Spleen (tissue), 11 donors: Measurements from ENCODE around the gene EMX2. TPM values are rescaled to one million over a fixed set of nuclear protein-coding genes. Genes with fewer than 3 reads are reported as not detected.

Experiments used
- DNase-seq: peaks from one replicate; pipeline ENCODE4 v3.0.0-alpha.2; 2020
- H3K27ac ChIP-seq, 8 donors: fragments of 200-600 bp; sonication (generic) in 7 of 8; 1 replicate in 4 of 8; 2 replicates in 4 of 8; pipeline versions ENCODE4 v1.5.0 to v1.8.0; 2016 to 2021; ENCODE audit warnings: inconsistent platforms in 4 of 8, mild to moderate bottlenecking in 4 of 8, moderate library complexity in 1 of 8
- H3K27me3 ChIP-seq, 7 donors: fragments of 200-600 bp; sonication (generic) in 6 of 7; replicated peaks in 1 of 7; 1 replicate in 4 of 7; 2 replicates in 3 of 7; pipeline versions ENCODE4 v1.5.0 to v1.8.0; 2016 to 2021; ENCODE audit warnings: inconsistent platforms in 3 of 7, mild to moderate bottlenecking in 1 of 7
- H3K36me3 ChIP-seq, 6 donors: fragments of 200-600 bp; sonication (generic) in 5 of 6; 1 replicate in 4 of 6; 2 replicates in 2 of 6; pipeline versions ENCODE4 v1.5.0 to v1.8.0; 2016 to 2021; ENCODE audit warnings: inconsistent platforms in 2 of 6
- H3K4me1 ChIP-seq, 6 donors: fragments of 200-600 bp; sonication (generic) in 5 of 6; 1 replicate in 3 of 6; 2 replicates in 3 of 6; pipeline versions ENCODE4 v1.5.0 to v1.8.0; 2016 to 2021; ENCODE audit warnings: inconsistent platforms in 3 of 6
- H3K4me3 ChIP-seq, 8 donors: fragments of 200-600 bp; sonication (generic) in 7 of 8; 1 replicate in 4 of 8; 2 replicates in 4 of 8; pipeline versions ENCODE4 v1.5.0 to v1.8.0; 2016 to 2021; ENCODE audit warnings: inconsistent platforms in 4 of 8, mild to moderate bottlenecking in 4 of 8, moderate library complexity in 2 of 8
- H3K9me3 ChIP-seq, 8 donors: fragments of 200-600 bp; sonication (generic) in 7 of 8; 1 replicate in 4 of 8; 2 replicates in 4 of 8; pipeline versions ENCODE4 v1.5.0 to v1.8.0; 2016 to 2021; ENCODE audit warnings: inconsistent platforms in 4 of 8
- CTCF ChIP-seq, 11 experiments: fragments of 200-600 bp in 7 of 11; fragments of 450-650 bp in 4 of 11; sonication (generic) in 4 of 11; IDR thresholded peaks in 8 of 11; conservative IDR thresholded peaks in 3 of 11; 1 replicate in 7 of 11; 2 replicates in 4 of 11; pipeline versions ENCODE4 v1.4.0 to v1.8.0; 2016 to 2021; ENCODE audit warnings: antibody characterized with exemption in 11 of 11, inconsistent platforms in 4 of 11, mild to moderate bottlenecking in 1 of 11
- POLR2A ChIP-seq, 3 donors: fragments of 450-650 bp; IDR thresholded peaks; one replicate each; pipeline ENCODE4 v1.5.1; 2017; ENCODE audit warnings: antibody characterized with exemption in 3 of 3, mild to moderate bottlenecking in 1 of 3
- POLR2AphosphoS5 ChIP-seq, 3 donors: sonication (generic); formaldehyde crosslinking; IDR thresholded peaks; one replicate each; pipeline ENCODE4 v1.5.1; 2017; ENCODE audit warnings: antibody characterized with exemption in 3 of 3
- WGBS, 5 donors: extraction: QIAGEN DNeasy Blood & Tissue Kit in 3 of 5; methylation state at CpG; one replicate each; pipeline versions ENCODE4 v1.1.5 to v1.1.7; 2013 to 2018; 5-methylcytosine and 5-hydroxymethylcytosine counted together
- intact Hi-C: fragments of 100-400 bp; cut with DNase I; formaldehyde crosslinking; loops from one replicate; pipeline ENCODE4 v1.15.0; 2023; ENCODE audit warnings: low total_unique reads
- polyA plus RNA-seq, 3 donors: library from polyadenylated mRNA; stranded (reverse); fragments of 200-250 nt; gene quantifications; one replicate each; pipeline ENCODE4 v1.2.1, GENCODE V29; 2013
- total RNA-seq, 7 donors: library from RNA; depleted of rRNA in 3 of 7; stranded (reverse); fragments of >200 nt in 3 of 7; fragmentation: NEBNext Ultra II Directional in 4 of 7; extraction: Animal tissue kit (Norgen Biotek cat#: 25700) in 4 of 7; gene quantifications; one replicate each; pipeline versions ENCODE4 v1.1.0 to v1.2.1, GENCODE V29; 2016 to 2021
- donor health status: healthy with polysubstance abuse.
- donor health status: DM: no; HTN: no; CAD: no; lungs with moderate emphysema.
- donor health status: DM: no; HTN: no; CAD: no.
- donor health status: Bipolar disorder and iron deficiency.
- donor health status: healthy.
- donor health status: DM: no; HTN: no; CAD: no.
- donor health status: DM: yes; HTN: yes; CAD: no.

The EMX2 gene
- total and polyA plus RNA-seq, 10 donors = 0.06 TPM; not detected in 9

GRCh38 chr10:117555017-117555416, 12.5 kb downstream of the EMX2 start:
- 54 to 63% (median 59%) methylated on average over 12 of the region's 12 CpGs for WGBS, 5 donors
- peak; percentile 46 for DNase-seq
- peaks cover 10 to 89% (median 63%) of the 10 kb centered on the region in 7 donors for H3K27me3 ChIP-seq

GRCh38 chr10:117555863-117556262, 13.3 kb downstream of the EMX2 start:
- intact Hi-C loops = no loop called here
- WGBS, 5 donors = 89 to 100% (median 94%) methylated on average over 1 of the region's 1 CpG

More at GRCh38 chr10:117555017-117555416, 12.5 kb downstream of the EMX2 start:
- no peak overlapping the region for H3K4me3 ChIP-seq
- H3K27ac ChIP-seq = no peak overlapping the region
- no peaks in the 10 kb centered on the region for H3K36me3 ChIP-seq
- peaks cover 0 to 28% (median 11%) of the 10 kb centered on the region in 6 donors for H3K4me1 ChIP-seq
- H3K9me3 ChIP-seq = no peaks in the 10 kb centered on the region
- intact Hi-C loops = no loop called here
- TF ChIP-seq CTCF (IDR thresholded peaks at IDR 0.05 in 8 of 11, conservative IDR thresholded peaks at IDR 0.05 in 3 of 11) (no peak), POLR2AphosphoS5 (IDR thresholded peaks at IDR 0.05) (no peak), POLR2A (IDR thresholded peaks at IDR 0.05) (no peak)

GRCh38 chr10:117556356-117556755, 13.8 kb downstream of the EMX2 start:
- H3K36me3 ChIP-seq = no peaks in the 10 kb centered on the region
- peaks cover 10 to 89% (median 50%) of the 10 kb centered on the region in 7 donors for H3K27me3 ChIP-seq
- no peak for DNase-seq
- 82 to 91% (median 89%) methylated on average over 5 of the region's 5 CpGs for WGBS, 5 donors
- intact Hi-C loops = no loop called here
- no peak overlapping the region for H3K4me3 ChIP-seq
- TF ChIP-seq POLR2A (IDR thresholded peaks at IDR 0.05) (no peak), POLR2AphosphoS5 (IDR thresholded peaks at IDR 0.05) (no peak)
- no peak overlapping the region for H3K27ac ChIP-seq
- H3K4me1 ChIP-seq = peaks cover 0 to 27% (median 11%) of the 10 kb centered on the region in 6 donors
- H3K9me3 ChIP-seq = no peaks in the 10 kb centered on the region

More at GRCh38 chr10:117555863-117556262, 13.3 kb downstream of the EMX2 start:
- TF ChIP-seq POLR2A (IDR thresholded peaks at IDR 0.05) (no peak), POLR2AphosphoS5 (IDR thresholded peaks at IDR 0.05) (no peak), CTCF (IDR thresholded peaks at IDR 0.05 in 8 of 11, conservative IDR thresholded peaks at IDR 0.05 in 3 of 11) (no peak)
- peak; percentile 48 for DNase-seq
- peaks cover 10 to 89% (median 55%) of the 10 kb centered on the region in 7 donors for H3K27me3 ChIP-seq
- H3K36me3 ChIP-seq = no peaks in the 10 kb centered on the region
- no peak overlapping the region for H3K27ac ChIP-seq
- H3K9me3 ChIP-seq = no peaks in the 10 kb centered on the region
- no peak overlapping the region for H3K4me3 ChIP-seq
- peaks cover 0 to 28% (median 11%) of the 10 kb centered on the region in 6 donors for H3K4me1 ChIP-seq

- Histone ChIP-seq H3K4me3 (no peak overlapping the region), H3K27me3 (peaks cover 0 to 72% (median 18%) of the 10 kb centered on the region in 7 donors), H3K27ac (no peak overlapping the region), H3K9me3 (no peaks in the 10 kb centered on the region), H3K4me1 (no peaks in the 10 kb centered on the region), H3K36me3 (no peaks in the 10 kb centered on the region)
- 64 to 84% (median 76%) methylated on average over 4 of the region's 4 CpGs for WGBS, 5 donors
- no peak for DNase-seq
- intact Hi-C loops = no loop called here
- TF ChIP-seq POLR2AphosphoS5 (IDR thresholded peaks at IDR 0.05) (no peak), CTCF (IDR thresholded peaks at IDR 0.05 in 8 of 11, conservative IDR thresholded peaks at IDR 0.05 in 3 of 11) (no peak), POLR2A (IDR thresholded peaks at IDR 0.05) (no peak)
Observed at GRCh38 chr10:117559712-117560111, 17.2 kb downstream of the EMX2 start.
